Measurements from ENCODE around the gene NOX3.

The NOX3 gene

GRCh38 chr6:155432293-155432692 lies 23.3 kb downstream of the NOX3 start:
- DNase-seq: no peak

- DNase-seq: no peak
These were observed 26.2 kb downstream of the NOX3 start for GRCh38 chr6:155429321-155429893.

GRCh38 chr6:155426408-155426945 lies 29.2 kb downstream of the NOX3 start:
- DNase-seq: no peak

GRCh38 chr6:155424181-155424580 lies 31.5 kb downstream of the NOX3 start:
- no peak for DNase-seq

GRCh38 chr6:155422635-155423034 lies 33.0 kb downstream of the NOX3 start:
- DNase-seq: no peak

- no peak for DNase-seq
These were observed 35.1 kb downstream of the NOX3 start for GRCh38 chr6:155420492-155420891.

- no peak for DNase-seq
These were observed 36.5 kb downstream of the NOX3 start for GRCh38 chr6:155419161-155419560.

- no peak for DNase-seq
These were observed 37.5 kb downstream of the NOX3 start for GRCh38 chr6:155418017-155418761.

GRCh38 chr6:155417454-155417853 lies 38.2 kb downstream of the NOX3 start:
- DNase-seq: no peak

GRCh38 chr6:155415953-155416352 lies 39.7 kb downstream of the NOX3 start:
- DNase-seq: no peak

- no peak for DNase-seq
These were observed 41.6 kb downstream of the NOX3 start for GRCh38 chr6:155414049-155414448.

- DNase-seq: no peak
These were observed 43.3 kb downstream of the NOX3 start for GRCh38 chr6:155412335-155412734.

GRCh38 chr6:155411154-155412052 lies 44.2 kb downstream of the NOX3 start:
- no peak for DNase-seq

GRCh38 chr6:155409391-155409790 lies 46.2 kb downstream of the NOX3 start:
- no peak for DNase-seq

- DNase-seq: no peak
These were observed 46.7 kb downstream of the NOX3 start for GRCh38 chr6:155408981-155409380.

- no peak for DNase-seq
These were observed 47.4 kb downstream of the NOX3 start for GRCh38 chr6:155408231-155408630.

- DNase-seq: no peak
These were observed 48.8 kb downstream of the NOX3 start for GRCh38 chr6:155406801-155407200.

GRCh38 chr6:155404937-155405336 lies 50.7 kb downstream of the NOX3 start:
- no peak for DNase-seq

GRCh38 chr6:155402656-155403304 lies 52.9 kb downstream of the NOX3 start:
- no peak for DNase-seq

GRCh38 chr6:155400654-155400965 lies 55.0 kb downstream of the NOX3 start:
- DNase-seq: no peak

- no peak for DNase-seq
These were observed 55.6 kb downstream of the NOX3 start for GRCh38 chr6:155399745-155400653.
